Amniotic stem cell (primary cell): ENCODE data around the gene MARVELD3.
"Not testable (repeated sequence)": the region's sequence is repeated elsewhere in the genome, so short reads cannot be mapped to it uniquely, and the experiment has no call there.

Source experiments
- DNase-seq: peaks from one replicate; lab custom pipeline; 2025; lab: John Stamatoyannopoulos, UW

The MARVELD3 gene, protein sequence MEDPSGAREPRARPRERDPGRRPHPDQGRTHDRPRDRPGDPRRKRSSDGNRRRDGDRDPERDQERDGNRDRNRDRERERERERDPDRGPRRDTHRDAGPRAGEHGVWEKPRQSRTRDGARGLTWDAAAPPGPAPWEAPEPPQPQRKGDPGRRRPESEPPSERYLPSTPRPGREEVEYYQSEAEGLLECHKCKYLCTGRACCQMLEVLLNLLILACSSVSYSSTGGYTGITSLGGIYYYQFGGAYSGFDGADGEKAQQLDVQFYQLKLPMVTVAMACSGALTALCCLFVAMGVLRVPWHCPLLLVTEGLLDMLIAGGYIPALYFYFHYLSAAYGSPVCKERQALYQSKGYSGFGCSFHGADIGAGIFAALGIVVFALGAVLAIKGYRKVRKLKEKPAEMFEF

DNA sequence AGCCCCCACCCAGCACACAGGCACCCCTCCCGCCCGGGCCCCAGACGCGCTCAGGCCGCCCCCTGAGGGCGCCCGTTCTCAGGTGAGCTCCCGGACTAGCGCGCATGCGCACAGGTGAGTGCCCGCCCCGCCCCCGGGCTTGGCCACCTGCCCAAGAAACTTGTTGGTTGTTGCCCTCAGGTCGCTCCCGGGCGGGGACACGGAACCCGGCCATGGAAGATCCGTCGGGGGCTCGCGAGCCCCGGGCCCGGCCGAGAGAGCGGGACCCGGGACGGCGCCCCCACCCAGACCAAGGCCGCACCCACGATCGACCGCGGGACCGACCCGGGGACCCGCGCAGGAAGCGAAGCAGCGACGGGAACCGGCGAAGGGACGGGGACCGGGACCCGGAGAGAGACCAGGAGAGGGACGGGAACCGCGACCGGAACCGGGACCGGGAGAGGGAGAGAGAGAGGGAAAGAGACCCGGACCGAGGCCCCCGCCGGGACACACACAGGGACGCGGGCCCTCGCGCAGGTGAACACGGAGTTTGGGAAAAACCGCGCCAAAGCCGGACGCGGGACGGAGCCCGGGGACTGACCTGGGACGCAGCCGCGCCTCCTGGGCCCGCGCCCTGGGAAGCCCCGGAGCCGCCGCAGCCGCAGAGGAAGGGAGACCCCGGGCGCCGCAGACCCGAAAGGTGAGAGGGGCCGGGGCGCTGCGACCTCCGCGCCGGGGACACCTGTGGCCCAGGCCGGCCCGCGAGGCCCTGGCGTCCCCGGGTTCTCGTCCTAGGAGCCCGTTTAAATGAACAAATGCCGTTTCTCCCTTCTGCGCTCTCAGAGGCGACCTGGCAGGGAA is at the start of gene MARVELD3:
TSS of gene MARVELD3 (plus strand) at position 167 of the 840 bp plus-strand sequence. CDS start at position 213, 46 bp downstream.
- DNase-seq: no peak

DNA sequence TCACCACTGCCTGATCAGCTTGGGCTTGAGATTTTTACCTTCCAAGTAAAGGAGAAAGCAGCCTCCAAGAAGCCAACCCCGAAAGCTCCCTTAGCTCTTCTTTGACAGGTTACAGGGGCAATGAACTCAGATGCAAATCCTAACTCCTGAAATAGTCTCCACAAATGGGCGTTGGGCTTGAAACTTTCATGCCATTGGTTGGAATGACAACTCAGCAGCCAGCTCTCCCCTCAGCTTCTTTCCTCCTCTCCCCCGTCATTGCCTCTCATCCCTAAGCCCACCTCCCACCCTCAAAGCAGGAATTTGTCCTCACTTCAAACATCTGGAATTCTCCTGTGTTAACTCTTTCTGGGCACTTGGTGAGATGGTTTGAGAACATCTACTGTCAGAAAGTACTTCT is 49.0 kb upstream of the MARVELD3 start, which contains the start of gene TAT:
TSS of gene TAT (minus strand) at position 122 of the 400 bp plus-strand sequence. CDS start 677 bp downstream, outside the sequence.
- DNase-seq: no peak

DNA sequence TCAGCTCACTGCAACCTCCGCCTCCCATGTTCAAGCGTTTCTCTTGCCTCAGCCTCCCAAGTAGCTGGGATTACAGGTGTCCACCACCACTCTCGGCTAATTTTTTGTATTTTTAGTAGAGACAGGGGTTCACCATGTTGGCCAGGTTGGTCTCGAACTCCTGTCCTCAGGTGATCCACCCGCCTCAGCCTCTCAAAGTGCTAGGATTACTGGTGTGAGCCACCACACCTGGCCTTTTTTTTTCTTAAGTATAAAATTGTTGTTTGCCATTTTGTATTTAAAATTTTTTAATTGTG is 43.5 kb upstream of the MARVELD3 start:
- not testable (repeated sequence) for DNase-seq

DNA sequence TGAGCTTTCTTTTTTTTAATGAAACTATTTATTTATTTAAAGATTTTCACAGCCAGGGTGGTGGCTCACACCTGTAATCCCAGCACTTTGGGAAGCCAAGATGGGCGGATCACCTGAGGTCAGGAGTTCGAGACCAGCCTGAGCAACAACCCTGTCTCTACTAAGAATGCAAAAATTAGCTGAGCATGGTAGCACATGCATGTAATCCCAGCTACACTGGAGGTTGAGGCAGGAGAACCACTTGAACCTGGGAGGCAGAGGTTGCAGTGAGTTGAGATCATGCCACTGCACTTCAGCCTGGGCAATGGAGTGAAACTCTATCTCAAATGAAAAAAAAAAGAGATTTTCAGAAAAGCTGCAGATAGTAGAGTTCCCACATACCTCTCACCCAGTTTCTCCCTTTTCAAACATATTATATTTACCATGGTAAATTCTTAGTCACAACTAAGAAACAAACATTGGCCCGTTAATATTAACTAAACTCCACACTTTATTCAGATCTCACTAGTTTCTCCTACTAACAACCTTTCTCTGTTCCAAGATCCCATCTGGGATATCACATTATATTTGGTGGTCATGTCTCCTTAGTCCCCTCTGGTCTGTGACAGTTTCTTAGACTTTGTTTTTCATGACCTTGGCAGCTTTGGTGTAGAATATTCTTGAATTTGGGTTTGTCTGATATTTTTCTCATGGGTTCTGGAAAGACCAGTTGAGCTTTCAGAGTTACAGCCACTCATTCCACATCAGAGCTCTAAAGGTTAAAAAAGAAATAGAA is 41.3 kb upstream of the MARVELD3 start:
- no peak for DNase-seq

DNA sequence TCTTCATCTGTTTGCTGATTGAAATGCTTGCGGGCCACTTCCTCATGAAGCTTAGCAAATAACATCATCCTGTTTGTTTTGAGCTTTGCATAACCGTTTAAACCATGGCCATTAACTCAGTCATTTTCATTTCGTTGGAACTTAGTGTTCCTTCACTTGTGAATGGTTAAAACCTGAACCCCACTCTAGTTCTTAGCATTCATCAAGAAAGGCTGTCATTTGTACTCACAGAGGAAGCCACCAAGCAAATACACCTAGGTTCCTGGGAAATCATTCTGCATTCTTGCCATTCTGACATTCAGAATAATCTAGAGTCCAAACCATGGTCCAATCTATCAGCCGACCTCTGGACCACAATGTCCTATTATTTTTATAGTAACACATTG is 40.7 kb upstream of the MARVELD3 start:
- DNase-seq: no peak

DNA sequence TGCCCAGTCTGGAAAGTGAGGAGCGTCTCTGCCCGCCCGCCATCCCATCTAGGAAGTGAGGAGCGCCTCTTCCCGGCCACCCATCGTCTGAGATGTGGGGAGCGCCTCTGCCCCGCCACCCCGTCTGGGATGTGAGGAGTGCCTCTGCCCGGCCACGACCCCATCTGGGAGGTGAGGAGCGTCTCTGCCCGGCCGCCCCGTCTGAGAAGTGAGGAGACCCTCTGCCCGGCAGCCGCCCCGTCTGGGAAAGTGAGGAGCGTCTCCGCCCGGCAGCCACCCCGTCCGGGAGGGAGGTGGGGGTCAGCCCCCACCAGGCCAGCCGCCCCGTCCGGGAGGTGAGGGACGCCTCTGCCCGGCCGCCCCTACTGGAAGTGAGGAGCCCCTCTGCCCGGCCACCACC is 36.6 kb upstream of the MARVELD3 start:
- not testable (repeated sequence) for DNase-seq

DNA sequence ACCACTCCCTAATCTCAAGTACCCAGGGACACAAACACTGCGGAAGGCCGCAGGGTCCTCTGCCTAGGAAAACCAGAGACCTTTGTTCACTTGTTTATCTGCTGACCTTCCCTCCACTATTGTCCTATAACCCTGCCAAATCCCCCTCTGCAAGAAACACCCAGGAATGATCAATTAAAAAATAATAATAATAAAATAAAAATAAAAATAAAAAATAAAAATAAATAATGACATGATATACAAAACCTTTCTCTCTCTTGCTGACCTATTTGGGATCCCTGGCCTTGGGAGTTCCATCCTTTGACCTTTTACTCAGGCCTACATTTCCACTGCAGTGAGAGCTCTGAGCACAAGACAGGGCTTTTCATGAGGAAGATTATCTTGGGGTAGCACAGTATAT is 35.9 kb upstream of the MARVELD3 start:
- DNase-seq: not testable (repeated sequence)

DNA sequence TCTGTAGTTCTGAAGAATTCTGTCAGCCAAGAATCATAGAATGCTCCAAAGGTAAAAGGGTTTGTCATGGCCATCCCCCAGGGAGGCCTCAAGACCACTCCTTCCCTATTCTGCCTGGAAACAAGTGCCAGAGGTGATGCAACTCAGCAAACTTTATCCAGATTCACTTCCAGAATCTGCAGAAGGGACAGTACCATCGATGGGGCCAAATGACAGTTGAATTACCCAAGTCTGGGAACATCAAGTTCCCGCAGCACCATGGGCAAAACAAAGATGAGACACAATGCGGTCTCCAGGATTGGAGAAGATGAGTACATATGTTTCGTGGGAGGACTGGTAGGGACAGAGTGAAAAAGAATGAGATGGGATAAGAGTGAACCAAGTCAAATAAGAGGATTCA is 35.4 kb upstream of the MARVELD3 start:
- DNase-seq: no peak

DNA sequence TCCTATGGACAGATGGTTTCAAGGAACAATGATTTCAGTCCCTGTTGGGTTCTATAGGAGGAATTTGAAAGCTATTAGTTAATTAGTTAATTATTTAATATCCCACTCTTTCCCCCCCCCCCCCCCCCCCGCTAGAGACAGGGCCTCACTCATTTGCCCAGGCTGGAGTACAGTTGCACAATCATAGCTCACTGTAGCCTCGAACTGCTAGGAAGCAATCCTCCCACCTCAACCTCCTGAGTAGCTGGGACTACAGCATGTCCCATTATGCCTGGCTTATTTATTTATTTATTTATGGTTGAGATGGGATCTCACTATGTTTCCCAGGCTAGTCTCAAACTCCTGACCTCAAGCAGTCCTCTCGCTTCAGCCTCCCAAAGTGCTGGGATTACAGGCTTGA is 34.1 kb upstream of the MARVELD3 start:
- no peak for DNase-seq

DNA sequence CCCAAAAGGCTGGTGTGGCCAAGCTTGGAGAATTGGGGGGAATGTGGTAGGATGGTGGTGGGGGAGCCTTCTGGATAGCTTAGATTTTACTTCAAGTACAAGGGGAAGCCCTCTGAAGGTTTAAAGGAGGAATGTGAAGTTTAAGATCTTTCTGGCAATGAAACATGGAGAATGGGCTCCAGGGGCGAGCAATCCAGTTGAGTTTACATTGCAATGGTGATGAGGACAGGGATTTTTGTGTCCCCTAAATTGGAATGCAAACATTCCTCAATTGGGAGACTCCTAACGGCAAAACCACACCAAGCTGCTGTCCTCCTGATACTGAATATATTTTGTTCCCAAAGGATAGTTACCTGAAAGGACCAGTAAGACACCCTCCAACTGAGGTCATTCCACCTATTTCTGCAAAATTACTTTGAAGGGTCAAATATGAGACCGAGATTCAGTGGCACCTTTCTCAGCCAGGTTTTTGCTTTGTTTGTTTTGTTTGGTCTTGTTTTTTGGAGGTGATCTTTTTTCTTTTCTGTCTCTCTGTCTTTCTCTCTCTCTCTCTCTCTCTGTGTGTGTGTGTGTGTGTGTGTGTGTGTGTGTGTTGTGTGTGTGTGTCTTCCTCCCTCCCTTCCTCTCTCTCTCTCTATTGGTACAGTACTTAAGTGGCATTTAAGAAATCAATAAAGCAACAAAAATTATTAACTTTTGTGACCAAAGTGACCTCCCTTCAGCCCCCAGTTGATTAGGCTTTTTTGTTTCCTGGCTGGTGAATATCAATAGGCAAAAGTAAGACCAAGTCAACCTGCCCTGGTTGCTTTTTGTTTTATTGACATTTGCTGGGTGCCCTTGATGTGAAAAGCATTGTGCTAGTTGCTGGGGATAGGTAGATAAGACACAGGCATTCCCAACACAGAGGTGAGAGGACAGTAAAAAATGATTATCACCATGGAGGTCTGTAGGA is 32.7 kb upstream of the MARVELD3 start:
- DNase-seq: no peak

DNA sequence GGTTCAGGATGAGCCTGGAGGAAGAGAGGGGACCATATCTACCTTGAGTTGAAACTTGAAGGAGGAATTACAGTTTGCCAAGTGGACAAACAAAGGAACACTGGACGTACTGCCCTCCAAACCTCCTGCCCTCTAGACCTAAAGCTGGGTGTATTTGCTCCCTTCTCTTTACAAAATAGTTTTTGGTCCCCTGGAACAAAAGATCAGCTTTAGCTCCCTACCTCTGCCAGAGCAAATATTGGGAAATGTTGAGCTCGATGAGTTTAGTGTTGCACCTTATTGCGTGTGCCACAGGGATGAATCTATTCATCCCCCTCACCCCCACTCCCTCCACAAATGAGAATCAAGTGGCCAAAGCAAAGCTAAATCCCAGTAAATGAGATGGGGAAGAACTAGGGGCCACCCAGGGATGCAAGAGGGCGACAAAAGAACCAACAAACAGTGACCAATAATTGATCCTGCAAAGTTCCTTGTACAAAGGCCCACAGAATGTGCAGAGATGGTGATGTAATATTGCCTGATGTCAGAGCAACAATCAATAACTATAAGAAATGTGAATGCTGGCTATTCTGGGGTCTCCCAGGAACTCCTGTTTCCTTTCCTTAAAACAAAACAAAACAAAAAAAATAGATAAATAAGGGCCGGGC is 31.9 kb upstream of the MARVELD3 start:
- DNase-seq: no peak

DNA sequence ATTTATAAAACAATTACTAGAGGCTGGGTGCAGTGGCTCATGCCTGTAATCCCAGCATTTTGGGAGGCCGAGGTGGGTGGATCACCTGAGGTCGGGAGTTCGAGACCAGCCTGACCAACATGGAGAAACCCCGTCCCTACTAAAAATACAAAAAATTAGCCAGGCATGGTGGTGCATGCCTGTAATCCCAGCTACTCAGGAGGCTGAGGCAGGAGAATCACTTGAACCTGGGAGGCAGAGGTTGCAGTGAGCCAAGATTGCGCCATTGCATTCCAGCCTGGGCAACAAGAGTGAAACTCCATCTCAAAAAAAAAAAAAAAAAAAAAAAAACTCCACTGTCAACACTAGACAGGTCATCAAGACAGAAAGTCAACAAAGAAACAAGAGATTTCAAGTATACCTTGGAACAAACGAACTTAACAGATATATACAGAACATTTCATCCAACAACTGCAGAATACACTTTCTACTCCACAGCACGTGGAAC is 30.6 kb upstream of the MARVELD3 start:
- not testable (repeated sequence) for DNase-seq

DNA sequence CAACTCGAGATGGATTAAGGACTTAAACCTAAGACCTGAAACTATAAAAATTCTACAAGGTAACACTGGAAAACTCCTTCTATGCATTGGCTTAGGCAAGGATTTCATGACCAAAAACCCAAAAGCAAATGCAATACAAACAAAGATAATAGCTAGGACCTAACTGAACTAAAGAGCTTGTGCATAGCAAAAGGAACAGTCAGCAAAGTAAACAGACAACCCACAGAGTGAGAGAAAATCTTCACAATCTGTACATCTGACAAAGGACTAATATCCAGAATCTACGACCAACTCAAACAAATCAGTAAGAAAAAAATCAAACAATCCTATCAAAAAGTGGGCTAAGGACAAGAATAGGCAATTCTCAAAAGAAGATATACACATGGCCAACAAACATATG is 27.6 kb upstream of the MARVELD3 start:
- DNase-seq: not testable (repeated sequence)

DNA sequence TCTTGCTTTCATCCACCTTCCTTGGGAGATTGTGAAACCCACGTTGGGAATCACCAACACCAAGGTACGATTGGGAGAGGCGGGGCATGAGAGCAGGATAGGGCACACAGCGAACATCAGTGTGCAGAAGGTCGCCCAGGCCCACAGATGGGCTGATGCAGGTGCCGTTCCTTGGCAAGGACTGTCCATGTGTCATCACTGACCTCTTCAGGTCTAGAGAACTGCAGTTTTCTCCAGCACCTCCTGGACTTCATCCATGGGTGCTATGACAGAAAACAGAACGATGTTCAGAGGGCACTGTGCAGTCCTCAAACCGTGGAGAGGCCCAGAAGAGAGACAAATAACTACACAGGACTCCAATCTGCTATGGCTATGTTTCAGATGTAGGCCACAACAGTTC is 25.2 kb upstream of the MARVELD3 start:
- DNase-seq: no peak

DNA sequence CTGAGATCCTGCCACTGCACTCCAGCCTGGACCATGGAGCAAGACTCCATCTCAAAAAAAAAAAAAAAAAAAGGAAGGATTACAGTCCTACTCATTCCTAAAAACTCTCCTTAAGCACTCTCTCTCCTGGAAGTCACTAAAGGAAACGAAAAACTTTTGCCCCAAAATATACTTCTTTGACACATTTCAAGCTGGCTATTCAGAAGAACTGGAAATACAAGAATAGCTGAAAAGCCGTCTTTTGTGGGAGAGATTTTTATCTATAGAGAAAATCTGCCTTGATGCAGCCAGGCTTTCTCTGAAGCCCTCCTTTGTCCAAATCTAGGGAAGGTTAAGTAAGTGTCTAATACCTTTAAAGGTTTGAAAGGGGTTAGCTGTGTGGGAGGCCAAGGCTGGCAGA is 16.9 kb upstream of the MARVELD3 start:
- DNase-seq: no peak

DNA sequence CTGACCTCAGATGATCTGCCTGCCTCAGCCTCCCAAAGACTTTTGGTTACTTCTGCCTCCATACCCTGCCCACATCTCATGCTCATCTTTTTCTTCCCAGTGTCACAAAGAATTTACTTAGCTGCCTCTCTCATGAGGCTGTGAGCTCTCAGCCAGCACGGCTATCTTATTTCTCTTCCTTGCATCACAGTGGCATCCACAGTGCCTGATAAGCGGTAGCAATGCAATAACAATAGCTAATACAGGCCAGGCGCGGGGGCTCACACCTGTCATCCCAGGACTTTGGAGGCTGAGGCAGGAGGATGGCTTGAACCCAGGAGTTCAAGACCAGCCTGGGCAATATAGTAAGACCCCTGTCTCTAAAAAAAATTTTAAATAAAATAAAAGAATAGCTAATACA is 15.5 kb upstream of the MARVELD3 start:
- no peak for DNase-seq

DNA sequence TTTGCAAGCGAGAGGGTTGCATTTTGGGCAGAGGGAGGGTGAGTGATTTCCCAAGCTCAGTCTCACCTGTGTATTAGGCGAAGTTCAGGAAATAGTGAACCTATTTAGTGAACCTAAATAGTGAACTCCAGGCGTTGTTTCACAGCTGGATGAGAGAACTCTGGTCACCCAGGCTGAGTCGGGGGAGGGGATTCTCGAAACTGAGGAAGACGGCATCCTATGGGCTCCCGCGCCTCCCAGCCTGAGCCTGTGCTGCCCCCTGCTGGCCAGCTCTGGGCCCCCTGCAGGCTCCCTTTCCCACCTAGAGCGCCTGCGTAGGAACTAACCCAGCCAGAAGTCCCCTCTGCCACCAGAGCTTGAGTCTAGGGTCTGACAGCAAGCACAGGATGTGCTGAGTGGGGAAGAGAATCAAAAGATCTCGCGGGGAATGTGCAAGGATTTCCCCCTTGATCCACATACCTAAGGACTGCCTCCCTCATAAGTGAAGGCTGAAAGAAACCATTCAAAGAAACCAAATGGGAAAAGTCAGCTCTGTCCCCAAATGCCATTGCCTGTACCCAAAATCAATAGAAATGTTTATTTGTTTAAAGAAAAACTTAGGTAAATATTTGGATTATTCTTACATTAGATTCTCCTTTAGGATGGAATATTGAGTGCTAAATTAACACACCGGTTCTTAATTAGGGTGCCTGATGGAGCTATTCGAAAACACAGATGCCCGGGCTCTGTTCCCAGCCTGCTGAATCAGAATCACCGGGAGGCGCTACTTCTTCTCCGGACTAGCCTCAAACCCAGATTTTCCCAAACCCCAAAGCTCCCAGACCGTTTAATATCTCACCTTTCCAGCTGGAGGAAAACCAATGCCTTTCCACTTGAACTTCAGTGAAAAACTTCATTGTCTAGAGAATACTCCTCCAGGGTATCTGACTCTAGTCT is 14.8 kb upstream of the MARVELD3 start:
- peak; percentile 12 for DNase-seq

DNA sequence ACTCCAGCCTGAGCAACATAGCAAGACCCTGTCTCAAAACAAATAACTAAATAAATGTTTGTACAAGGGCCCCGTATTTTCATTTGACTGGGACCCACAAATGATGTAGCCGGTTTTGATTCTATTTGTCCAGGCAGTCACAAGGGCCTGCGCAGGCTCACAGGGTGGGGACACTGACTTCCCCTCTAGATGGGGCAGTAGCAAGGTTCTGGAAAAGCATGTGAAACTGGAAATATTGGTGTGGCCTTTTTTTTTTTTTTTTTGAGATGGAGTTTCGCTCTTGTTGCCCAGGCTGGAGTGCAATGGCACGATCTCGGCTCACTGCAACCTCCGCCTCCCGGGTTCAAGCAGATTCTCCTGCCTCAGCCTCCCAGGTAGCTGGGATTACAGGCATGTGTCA is 11.0 kb upstream of the MARVELD3 start:
- DNase-seq: not testable (repeated sequence)

DNA sequence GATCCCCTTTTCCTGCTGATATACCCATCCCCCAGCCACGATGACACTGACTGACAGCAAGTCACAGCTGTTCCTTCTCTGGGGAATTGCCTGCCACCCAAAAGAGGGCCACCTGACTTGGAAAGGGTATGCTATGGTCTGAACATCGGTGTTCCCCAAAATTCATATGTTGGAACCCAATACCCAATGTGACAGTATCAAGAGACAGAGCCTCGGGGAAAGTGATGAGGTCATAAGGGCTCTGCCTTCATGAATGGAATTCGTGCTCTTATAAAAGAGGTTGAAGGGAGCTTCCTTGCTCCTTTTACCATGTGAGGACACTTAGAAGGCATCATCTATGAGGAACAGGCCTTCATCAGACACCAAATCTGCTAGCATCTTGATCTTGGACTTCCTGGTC is 7.6 kb upstream of the MARVELD3 start:
- DNase-seq: no peak
